ENCODE measurements around the gene MOB4. TPM values are rescaled to one million over a fixed set of nuclear protein-coding genes. Genes with fewer than 3 reads are reported as not detected.

The MOB4 gene
- total and polyA plus RNA-seq, 12 donors: 17.2 to 43.2 (median 30.5) TPM

GRCh38 chr2:197495433-197496134, 20.3 kb upstream of the MOB4 start:
- intact Hi-C loops (cut with DNase I): loop anchor here in 5 of 10 donors (5.0 to 10.0 kb wide), 6 partner anchors 33 to 209 kb away; partner anchors contain the start of genes SF3B1 (in 2 of the 5), COQ10B (in 1 of the 5) and MARS2 (in 1 of the 5)
- Histone ChIP-seq H3K4me3 (no peak overlapping the region), H3K36me3 (peaks cover 0 to 77% (median 64%) of the 10 kb centered on the region in 9 donors), H3K27me3 (no peaks in the 10 kb centered on the region), H3K9me3 (no peaks in the 10 kb centered on the region), H3K4me1 (peaks cover 3 to 39% (median 33%) of the 10 kb centered on the region in 9 donors), H3K27ac (no peak overlapping the region)
- TF ChIP-seq, protein P1, sequence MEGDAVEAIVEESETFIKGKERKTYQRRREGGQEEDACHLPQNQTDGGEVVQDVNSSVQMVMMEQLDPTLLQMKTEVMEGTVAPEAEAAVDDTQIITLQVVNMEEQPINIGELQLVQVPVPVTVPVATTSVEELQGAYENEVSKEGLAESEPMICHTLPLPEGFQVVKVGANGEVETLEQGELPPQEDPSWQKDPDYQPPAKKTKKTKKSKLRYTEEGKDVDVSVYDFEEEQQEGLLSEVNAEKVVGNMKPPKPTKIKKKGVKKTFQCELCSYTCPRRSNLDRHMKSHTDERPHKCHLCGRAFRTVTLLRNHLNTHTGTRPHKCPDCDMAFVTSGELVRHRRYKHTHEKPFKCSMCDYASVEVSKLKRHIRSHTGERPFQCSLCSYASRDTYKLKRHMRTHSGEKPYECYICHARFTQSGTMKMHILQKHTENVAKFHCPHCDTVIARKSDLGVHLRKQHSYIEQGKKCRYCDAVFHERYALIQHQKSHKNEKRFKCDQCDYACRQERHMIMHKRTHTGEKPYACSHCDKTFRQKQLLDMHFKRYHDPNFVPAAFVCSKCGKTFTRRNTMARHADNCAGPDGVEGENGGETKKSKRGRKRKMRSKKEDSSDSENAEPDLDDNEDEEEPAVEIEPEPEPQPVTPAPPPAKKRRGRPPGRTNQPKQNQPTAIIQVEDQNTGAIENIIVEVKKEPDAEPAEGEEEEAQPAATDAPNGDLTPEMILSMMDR (IDR thresholded peaks at IDR 0.05): no peak
- WGBS, 2 donors: 91 to 92% methylated on average over 2 of the region's 2 CpGs
- ATAC-seq (no peak), DNase-seq (no peak)

DNA sequence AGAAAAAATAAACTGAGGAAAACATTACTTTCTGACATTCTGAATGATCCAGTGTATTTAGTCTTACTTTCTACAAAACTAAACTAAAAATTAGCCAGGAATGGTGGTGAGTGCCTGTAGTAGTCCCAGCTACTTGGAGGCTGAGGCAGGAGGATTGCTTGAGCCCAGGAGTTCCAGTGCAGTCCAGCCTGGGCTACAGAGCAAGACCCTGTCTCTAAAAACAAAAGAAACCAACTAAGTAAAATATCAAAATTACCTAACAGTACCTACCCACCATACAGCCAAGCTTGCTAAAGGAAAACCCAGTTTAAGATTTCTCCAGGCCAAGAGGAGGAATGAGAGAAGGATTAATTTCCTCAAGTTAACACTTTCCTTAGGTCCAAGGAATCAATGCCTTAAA, 19.2 kb upstream of the MOB4 start:
- ATAC-seq (no peak), DNase-seq (no peak)
- peaks cover 0 to 67% (median 53%) of the 10 kb centered on the region in 9 donors for H3K36me3 ChIP-seq
- H3K27ac ChIP-seq: no peak overlapping the region
- peaks cover 3 to 47% (median 40%) of the 10 kb centered on the region in 9 donors for H3K4me1 ChIP-seq
- H3K4me3 ChIP-seq: no peak overlapping the region
- TF ChIP-seq, protein P1 (IDR thresholded peaks at IDR 0.05): no peak
- intact Hi-C loops (cut with DNase I): loop anchor here in 5 of 10 donors (5.0 to 10.0 kb wide), 6 partner anchors 34 to 208 kb away; partner anchors contain the start of genes SF3B1 (in 2 of the 5), COQ10B (in 1 of the 5) and MARS2 (in 1 of the 5)
- H3K27me3 ChIP-seq: no peaks in the 10 kb centered on the region
- no peaks in the 10 kb centered on the region for H3K9me3 ChIP-seq

DNA sequence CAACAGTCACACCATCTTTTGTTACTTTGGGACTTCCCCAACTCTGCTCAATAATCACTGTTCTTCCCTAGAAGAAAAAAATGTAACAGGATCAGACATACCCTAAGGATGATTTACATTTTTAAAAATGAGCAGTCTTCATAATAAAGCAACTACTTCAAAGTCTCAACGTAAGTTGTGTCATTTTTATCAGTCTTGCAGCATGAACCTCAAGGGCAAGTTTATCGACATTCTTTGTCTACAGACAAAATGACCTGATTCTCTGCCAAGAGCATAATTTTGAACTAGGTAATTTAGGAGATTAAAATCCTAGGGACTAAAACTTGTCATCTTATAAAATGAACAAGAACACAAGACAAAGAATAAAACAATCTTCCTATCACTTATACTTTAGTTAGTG, 18.5 kb upstream of the MOB4 start:
- no peaks in the 10 kb centered on the region for H3K9me3 ChIP-seq
- intact Hi-C loops (cut with DNase I): loop anchor here in 5 of 10 donors (5.0 to 10.0 kb wide), 6 partner anchors 35 to 207 kb away; partner anchors contain the start of genes SF3B1 (in 2 of the 5), COQ10B (in 1 of the 5) and MARS2 (in 1 of the 5)
- H3K27ac ChIP-seq: no peak overlapping the region
- 23% methylated on average over 2 of the region's 2 CpGs for WGBS, 2 donors
- no peaks in the 10 kb centered on the region for H3K27me3 ChIP-seq
- peaks cover 0 to 66% (median 47%) of the 10 kb centered on the region in 9 donors for H3K36me3 ChIP-seq
- ATAC-seq (no peak), DNase-seq (no peak)
- TF ChIP-seq, protein P1 (IDR thresholded peaks at IDR 0.05): no peak
- H3K4me1 ChIP-seq: peaks cover 3 to 53% (median 46%) of the 10 kb centered on the region in 9 donors
- peak overlapping the region in 1 of 10 donors; percentile 97 for H3K4me3 ChIP-seq

- ATAC-seq: no peak
- TF ChIP-seq, protein P1 (IDR thresholded peaks at IDR 0.05): no peak
- intact Hi-C loops (cut with DNase I): loop anchor here in 5 of 10 donors (2.0 to 10.0 kb wide), 7 partner anchors 36 to 206 kb away; partner anchors contain the start of genes MARS2 (in 2 of the 5), SF3B1 (in 2 of the 5) and COQ10B (in 1 of the 5)
- peaks cover 0 to 66% (median 36%) of the 10 kb centered on the region in 9 donors for H3K36me3 ChIP-seq
- H3K4me1 ChIP-seq: peaks cover 3 to 62% (median 51%) of the 10 kb centered on the region in 9 donors
- WGBS, 2 donors: 12 to 13% methylated on average over 14 of the region's 14 CpGs
- no peak for DNase-seq
- H3K27ac ChIP-seq: peak overlapping the region in 9 of 10 donors; percentile 91 to 98 (median 95)
- H3K27me3 ChIP-seq: no peaks in the 10 kb centered on the region
- peak overlapping the region; percentile 69 to 97 (median 86) for H3K4me3 ChIP-seq
- no peaks in the 10 kb centered on the region for H3K9me3 ChIP-seq
Observed at GRCh38 chr2:197498235-197498936, 17.5 kb upstream of the MOB4 start.
